Measurements from ENCODE around the gene MCCC2. TPM values are rescaled to one million over a fixed set of nuclear protein-coding genes. Genes with fewer than 3 reads are reported as not detected.
A peak's percentile ranks its signal among the peaks of the same experiment; 100 is the strongest.
"Not testable (repeated sequence)": the region's sequence is repeated elsewhere in the genome, so short reads cannot be mapped to it uniquely, and the experiment has no call there.

Gene MCCC2
- total RNA-seq, 1 donor from 2014 or later = 56.3 TPM

DNA sequence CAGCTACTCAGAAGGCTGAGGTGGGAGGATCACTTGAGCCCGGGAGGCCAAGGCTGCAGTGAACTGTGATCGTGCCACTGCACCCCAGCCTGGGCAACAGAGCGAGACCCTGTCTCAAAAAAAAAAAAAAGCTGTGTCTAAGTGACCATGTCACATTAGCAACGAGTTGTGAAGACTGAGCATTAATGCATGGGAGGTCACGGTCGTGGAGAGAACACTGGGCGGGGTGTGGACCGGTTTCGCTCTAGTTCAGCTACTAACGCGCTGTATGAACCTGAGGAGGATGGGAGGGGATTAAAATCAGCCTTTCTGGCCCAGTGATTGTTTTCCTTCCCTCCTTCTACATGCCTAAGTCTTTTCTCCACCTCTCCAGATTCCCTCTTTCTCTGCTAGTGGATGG, 75.2 kb downstream of the MCCC2 start:
- peak; percentile 59 for DNase-seq (ENCODE audit: low read depth)

DNA sequence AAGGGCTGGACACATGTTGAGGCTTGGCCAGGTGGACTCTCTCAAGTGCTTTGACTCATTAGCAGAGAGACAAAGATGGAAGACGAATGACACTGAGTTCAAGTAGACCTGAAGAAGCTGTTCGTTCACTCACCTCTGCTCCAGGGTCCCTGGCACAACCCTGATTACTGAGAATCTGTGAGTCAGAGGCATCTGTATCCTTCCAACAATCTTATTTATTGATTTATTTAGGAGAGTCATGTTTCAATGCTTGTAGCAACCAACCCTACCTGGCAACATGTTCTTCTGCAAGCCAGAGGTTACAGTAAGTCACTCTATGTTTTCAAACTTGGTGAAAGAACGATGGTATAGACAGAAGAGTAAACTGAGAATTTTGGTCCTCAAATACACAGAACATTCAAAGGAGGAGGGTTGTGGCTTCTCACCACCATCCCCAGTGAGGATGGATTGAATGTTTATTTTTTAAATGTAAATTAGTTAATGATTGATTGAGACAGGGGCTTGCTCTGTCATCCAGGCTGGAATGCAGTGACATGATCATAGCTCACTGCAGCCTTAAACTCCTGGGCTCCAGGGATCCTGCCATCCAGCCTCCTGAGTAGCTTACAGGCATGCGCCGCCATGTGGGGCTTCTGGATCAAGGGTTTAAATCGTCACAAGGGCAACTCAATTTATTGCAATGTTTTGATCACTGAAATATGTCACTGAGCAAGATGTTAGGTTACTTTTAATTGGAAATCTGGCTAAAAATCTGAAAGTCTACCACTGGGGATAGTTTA, 76.2 kb downstream of the MCCC2 start:
- DNase-seq (ENCODE audit: low read depth) = peak; percentile 26

- DNase-seq (ENCODE audit: low read depth) = not testable (repeated sequence)
Measured at GRCh38 chr5:71664615-71665014, 77.5 kb downstream of the MCCC2 start.

DNA sequence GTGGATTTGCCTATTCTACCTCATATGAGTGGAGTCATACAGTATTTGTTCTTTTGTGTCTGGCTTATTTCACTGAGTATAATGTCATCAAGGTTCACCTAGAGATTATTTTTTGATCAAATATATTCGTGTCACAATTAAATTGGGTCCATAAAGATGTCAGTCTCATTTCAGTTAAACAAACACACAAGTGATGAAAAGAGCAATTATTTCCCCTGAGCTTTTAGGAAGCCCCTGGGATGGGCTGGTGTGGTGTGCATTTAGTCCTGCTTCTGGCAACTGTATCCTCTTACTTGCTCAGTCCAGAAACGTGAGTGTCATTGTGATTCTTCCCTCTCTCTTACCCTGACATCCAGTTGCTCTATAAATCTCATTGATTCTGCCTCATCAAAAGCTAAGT, 79.2 kb downstream of the MCCC2 start:
- no peak for DNase-seq (ENCODE audit: low read depth)

GRCh38 chr5:71677977-71678376, 90.8 kb downstream of the MCCC2 start:
- DNase-seq (ENCODE audit: low read depth) = no peak

GRCh38 chr5:71679714-71680113, 92.6 kb downstream of the MCCC2 start:
- DNase-seq (ENCODE audit: low read depth) = no peak

- no peak for DNase-seq (ENCODE audit: low read depth)
Measured at GRCh38 chr5:71680510-71680909, 93.4 kb downstream of the MCCC2 start.

GRCh38 chr5:71681296-71681695, 94.2 kb downstream of the MCCC2 start:
- peak; percentile 62 for DNase-seq (ENCODE audit: low read depth)

DNA sequence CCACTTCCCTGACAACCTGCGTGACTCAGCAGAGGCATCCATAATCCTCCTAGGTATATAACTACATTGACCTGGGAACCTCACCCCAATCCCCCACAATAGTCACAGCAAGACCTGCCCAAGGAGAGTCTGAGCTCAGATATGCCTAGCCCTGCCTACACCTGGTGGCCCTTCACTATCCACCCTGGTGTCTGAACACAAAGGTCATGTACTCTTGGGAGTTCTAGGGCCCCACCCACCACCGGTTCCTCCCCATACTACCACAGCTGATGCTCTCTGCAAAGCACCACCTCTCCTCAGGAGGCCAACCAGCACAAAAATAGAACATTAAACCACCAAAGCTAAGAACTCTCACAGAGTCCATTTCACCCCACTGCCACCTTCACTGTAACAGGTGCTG, 97.2 kb downstream of the MCCC2 start:
- DNase-seq (ENCODE audit: low read depth) = no peak

DNA sequence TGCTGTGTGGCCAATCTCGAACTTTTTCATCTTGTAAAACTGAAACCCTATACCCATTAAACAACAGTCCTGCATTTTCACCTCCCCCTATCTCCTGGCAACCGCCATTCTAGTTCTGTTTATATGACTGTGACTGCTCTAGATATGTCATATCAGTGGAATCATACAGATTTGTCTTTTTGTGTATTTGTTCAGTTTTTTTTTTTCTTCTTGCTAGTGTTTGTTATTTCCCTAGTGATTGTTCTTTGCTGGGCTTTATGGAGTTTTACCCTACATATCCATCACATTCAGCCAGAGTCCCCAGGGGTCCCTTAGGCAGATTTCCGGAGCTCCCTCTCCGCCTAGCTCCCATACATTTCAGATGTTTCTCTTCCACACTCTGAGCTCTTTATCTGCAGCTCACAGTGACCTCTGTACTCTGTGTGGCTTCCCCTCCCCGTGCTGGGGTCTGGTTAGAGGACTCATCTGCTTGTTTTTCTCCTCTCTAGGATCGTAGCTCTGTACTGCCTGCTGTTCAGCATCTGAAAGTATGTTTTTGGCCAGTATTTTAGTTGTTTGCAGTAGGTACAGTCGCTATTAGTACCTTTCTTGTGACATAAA, 106.8 kb downstream of the MCCC2 start:
- no peak for DNase-seq (ENCODE audit: low read depth)

DNA sequence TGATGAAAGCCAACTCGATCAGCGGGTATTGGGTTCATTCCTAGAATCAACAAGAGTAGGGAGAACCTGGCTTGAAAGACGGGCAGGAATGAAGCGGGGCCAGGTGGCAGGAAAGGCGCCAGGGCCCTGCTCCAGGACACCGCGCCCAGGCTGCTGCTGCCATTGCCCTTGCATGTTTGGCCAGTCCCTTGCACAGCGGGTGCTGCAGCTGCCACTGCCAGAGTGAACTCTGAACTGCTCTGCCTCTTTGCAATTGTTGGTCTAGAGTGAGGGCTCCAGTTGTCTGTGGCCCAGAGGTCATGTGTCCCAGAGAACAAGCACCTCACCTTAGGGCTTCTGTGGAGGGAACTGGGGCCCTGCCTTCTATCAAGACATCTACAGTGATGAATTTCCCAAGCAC, 107.9 kb downstream of the MCCC2 start:
- DNase-seq (ENCODE audit: low read depth) = no peak

- DNase-seq (ENCODE audit: low read depth) = peak; percentile 31
Measured at GRCh38 chr5:71695595-71695994, 108.5 kb downstream of the MCCC2 start.

DNA sequence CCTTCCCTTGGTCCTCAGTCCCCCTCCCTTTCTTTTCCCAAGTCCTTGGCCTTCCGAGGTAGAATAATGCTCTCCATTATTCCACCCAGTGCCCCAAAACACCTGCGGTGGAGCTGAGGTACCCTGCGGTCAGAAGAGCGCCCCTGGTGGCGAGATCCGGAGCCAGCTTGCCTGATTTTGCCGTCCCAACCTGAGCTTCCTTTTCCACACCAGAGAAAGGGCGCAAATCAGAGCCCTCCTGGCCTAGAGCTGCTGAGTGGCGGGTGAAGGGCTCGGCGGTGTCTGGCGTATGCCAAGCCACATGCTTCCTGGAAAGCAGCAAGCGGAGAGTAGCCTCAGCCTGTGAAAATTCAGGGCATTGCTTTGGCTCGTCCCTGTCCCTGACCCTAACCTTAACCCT, 110.8 kb downstream of the MCCC2 start:
- no peak for DNase-seq (ENCODE audit: low read depth)

DNA sequence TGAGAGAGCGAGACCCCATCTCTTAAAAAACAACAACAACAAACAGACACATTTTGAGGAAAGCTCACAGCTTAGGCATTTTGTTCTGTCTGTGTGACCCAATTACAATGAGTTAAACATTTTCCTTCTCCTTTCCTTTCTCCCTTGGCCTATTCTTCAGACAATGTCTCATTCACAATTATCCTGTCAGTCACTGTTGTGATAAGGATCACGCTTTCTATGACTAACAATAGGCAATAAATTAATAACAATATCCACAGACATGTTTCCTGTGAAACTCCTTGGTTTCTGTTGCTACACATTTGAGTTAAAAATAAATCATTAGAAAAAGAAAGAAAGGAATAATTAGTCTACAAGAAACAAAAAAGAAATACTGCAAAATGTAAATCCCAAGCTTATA, 112.1 kb downstream of the MCCC2 start:
- no peak for DNase-seq (ENCODE audit: low read depth)

- no peak for DNase-seq (ENCODE audit: low read depth)
Measured at GRCh38 chr5:71699751-71700150, 112.6 kb downstream of the MCCC2 start.

- DNase-seq (ENCODE audit: low read depth) = no peak
Measured at GRCh38 chr5:71700803-71701202, 113.7 kb downstream of the MCCC2 start.

DNA sequence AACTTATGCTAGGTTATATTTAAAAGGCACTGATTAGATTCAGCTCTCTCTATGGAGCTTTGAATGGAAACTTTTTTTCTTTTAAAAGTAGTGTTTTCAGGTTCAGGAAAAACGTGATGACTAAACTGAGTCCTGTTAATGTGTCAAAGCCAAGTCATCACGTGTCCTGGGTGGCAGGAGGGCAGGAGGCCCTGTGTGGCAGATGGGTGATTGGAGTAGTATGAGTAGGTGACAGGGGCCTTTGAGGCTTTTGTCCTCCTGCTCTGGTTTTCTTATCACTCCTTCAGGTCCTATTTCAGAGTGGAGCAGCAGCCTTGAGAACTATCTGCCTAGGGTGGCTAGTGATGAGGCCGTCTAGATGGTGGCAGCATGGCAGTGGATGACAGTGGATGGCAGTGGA, 114.3 kb downstream of the MCCC2 start:
- DNase-seq (ENCODE audit: low read depth) = no peak

DNA sequence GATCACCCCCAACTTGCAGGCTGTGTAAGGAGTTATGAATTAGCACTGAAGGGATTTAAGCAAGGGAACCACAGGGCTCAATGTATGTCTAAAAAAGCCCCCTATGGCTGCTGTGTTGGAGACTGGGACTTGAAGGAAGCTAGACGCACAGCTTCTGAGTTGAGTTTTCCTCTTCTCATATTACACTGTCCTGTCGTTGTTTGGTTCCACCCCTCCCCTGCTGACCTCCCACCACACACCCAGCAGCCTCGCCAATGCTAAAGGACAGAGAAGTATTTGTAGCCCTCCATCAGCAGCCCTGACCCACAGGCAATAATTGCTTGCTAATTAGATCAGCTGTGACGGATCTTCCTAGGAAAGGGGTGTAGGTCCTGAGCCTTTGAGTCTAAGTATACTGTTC, 116.8 kb downstream of the MCCC2 start:
- no peak for DNase-seq (ENCODE audit: low read depth)

DNA sequence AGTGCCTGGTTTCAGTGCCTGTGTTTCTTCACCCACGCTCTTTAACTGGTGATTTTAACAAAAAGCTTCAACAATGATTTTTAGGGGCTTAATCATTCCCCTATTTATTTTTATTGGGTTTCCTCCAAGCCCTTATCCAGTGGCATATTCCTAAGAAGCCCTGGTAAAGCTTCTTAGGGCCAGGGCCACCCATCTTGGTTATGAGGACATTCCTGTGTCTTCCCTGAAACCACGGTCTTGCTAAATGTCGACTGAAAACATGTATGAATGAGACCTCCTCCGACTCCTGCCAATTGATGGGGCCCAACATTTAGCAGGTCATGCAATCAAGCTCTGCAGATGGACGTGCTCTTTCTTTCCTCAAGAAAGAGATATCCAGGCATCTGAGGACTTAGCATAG, 118.3 kb downstream of the MCCC2 start:
- no peak for DNase-seq (ENCODE audit: low read depth)

GRCh38 chr5:71706906-71707305, 119.8 kb downstream of the MCCC2 start:
- no peak for DNase-seq (ENCODE audit: low read depth)

Data from renal cortical epithelial cell (primary cell).